Activated CD4-positive, alpha-beta T cell treated with anti-CD3 and anti-CD28 coated beads, Interleukin-2, Interleukin-6, amounts not matched to agents 100 ng/mL and 50 ng/mL, durations not matched to agents 16 hours and 8 hours (primary cell): ENCODE measurements around the gene CYTH1.

Source experiments
- DNase-seq: peaks from one replicate; pipeline ENCODE4 v3.0.0-alpha.2; 2020

Gene CYTH1

DNA sequence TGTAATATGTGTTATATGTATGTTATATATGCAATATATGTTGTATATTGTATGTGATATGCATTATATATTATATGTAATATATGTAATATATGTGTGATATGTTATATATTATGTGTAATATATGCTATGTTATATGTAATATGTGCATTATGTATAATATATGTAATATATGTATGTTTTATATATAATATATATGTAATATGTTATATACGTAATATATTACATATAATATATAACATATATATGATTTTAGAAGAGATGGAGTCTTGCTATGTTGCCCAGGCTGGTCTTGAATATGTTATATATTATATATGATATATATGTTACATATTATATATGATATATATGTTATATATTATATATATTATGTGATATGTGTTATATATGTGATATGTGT, 139.4 kb downstream of the CYTH1 start:
- no peak for DNase-seq

GRCh38 chr17:78641666-78642065, 140.4 kb downstream of the CYTH1 start:
- no peak for DNase-seq

- DNase-seq: no peak
These were observed 140.8 kb downstream of the CYTH1 start for GRCh38 chr17:78641243-78641642.

DNA sequence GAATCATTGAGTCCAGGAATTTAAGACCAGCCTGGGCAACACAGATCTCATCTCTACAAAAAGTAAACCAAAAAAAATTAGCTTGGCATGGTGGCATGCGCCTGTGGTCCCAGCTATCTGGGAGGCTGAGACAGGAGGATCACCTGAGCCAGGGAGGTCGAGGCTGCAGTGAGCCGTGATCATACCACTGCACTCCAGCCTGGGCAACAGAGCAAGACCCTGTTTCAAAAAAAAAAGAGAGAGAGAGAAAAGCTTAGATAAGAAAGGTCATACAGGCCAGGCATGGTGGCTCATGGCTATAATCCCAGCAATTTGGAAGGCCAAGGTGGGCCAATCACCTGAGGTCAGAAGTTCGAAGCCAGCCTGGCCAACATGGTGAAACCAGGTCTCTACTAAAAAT, 141.4 kb downstream of the CYTH1 start:
- DNase-seq: no peak

DNA sequence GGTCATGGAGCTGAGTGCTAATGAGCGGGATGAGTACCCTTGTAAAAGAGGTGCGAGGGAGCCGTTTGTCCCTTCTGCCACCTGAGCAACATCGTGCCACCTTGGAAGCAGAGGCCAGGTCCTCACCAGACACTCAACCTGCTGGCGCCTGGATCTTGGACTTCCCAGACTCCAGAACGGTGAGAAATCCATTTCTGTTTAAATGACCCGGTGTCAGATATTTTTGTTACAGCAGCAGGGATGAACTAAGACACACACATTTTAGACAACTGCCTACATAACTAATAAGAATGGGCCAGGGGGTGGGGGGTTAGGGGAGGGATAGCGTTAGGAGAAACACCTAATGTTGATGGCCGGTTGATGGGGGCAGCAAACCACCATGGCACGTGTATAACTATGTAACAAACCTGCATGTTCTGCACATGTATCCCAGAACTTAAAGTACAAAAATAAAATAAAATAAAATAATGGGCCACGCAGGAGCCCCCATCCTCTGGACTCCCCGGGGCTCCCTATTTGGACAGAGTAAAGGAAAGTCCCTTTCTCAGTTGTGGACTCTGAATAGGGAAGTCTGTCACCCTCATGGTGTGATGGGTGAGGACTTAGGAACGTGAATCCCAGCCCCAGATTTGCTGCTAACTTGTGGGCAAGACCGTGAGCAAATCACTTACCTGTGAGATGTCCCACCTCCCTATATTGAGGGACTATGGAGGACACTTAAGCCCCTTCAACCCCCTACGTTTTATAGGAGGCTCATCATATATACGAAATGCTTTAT, 144.2 kb downstream of the CYTH1 start:
- no peak for DNase-seq

DNA sequence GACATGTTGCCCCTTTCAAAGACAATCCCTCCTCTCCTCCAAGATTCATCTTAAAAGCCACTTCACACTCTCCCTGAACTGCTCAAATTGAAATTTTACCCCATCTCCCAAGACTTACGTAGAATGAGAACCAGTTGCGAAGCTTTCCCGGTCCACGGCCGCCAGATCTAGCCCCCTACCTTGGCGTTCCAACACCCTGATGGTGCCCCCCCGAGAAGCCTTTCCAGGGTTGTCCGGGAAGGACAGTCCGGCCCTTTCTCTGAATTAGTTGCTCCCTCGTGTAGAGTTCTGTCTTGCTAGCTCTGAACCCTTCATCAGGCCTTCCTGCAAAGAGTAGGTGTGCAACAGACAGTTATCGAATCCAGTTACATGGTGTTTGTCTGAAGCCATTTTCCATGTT, 144.9 kb downstream of the CYTH1 start:
- DNase-seq: no peak

- DNase-seq: no peak
These were observed 147.9 kb downstream of the CYTH1 start for GRCh38 chr17:78634154-78634553.

GRCh38 chr17:78629436-78629995, 152.6 kb downstream of the CYTH1 start:
- no peak for DNase-seq

DNA sequence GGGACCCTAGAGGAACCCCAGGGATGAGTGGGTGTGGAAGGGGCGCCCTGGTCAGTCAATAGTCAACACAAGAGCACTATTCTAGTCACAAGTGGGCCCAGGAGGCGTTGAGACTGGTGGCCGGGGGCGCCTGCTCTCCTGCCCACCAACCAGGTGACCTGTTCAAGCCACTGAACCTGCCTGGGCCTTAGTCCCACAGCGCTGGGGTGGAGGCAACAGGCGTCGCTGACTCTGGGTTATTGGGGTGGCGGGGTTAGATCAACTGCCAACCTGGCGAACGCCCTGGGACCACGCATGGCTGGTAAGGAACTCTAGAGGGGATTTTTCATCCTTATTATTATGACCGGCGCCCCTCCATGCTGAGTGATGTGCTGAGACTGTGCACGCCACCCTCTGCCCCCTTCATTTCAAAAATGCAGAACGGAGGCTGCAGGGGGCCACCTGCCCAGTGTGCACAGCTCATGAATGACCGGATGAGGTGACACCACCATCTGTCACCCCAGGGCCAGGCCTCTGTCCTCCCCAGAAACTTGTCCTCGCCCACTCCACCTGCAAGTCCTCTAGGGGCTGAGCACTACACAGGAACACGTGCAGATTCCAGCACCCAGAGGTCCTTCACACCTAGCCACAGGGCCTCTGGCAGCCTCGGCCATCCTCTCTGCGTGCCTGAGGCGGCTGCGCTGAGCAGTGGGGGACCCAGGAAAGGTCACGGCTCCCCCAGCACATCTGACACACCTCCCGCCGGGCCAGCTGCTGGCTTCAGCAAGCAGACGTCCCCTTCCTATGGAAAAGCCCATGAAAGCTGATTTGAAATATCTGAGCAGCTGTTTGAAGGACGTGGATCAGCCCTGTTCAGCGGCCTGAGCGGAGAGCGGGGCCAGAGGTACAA, 153.3 kb downstream of the CYTH1 start:
- no peak for DNase-seq

- no peak for DNase-seq
These were observed 157.5 kb downstream of the CYTH1 start for GRCh38 chr17:78624324-78625151.
